Loucy (cell line): Measurements from ENCODE around the gene PRR15L.
"Not testable (repeated sequence)": the region's sequence is repeated elsewhere in the genome, so short reads cannot be mapped to it uniquely, and the experiment has no call there.

Experiments used
- H2AFZ ChIP-seq: fragments of 200-600 bp; sonication (generic); 2 replicates; pipeline ENCODE4 v1.6.0; 2016; ENCODE audit warnings: antibody characterized with exemption, mild to moderate bottlenecking, low read length, moderate library complexity
- H3F3A ChIP-seq: fragments of 200-600 bp; 2 replicates; pipeline ENCODE4 v1.6.0; 2016; ENCODE audit warnings: antibody characterized with exemption, low read depth, mild to moderate bottlenecking
- H3K27me3 ChIP-seq: fragments of 200-600 bp; sonication (generic); 2 replicates; pipeline ENCODE4 v1.6.1; 2014; ENCODE audit warnings: low read length, mild to moderate bottlenecking; ENCODE audit not compliant: insufficient read depth, poor library complexity, severe bottlenecking
- H3K36me3 ChIP-seq: fragments of 200-600 bp; sonication (generic); 2 replicates; pipeline ENCODE4 v1.6.1; 2016; ENCODE audit warnings: low read length; ENCODE audit not compliant: insufficient read depth
- H3K4me1 ChIP-seq: fragments of 200-600 bp; sonication (generic); 2 replicates; pipeline ENCODE4 v1.5.1; 2014; ENCODE audit warnings: low read length, mild to moderate bottlenecking; ENCODE audit not compliant: insufficient read depth, poor library complexity, severe bottlenecking
- H3K4me2 ChIP-seq: fragments of 200-600 bp; sonication (generic); 2 replicates; pipeline ENCODE4 v1.6.0; 2014; ENCODE audit warnings: antibody characterized with exemption, low read length, low read depth, mild to moderate bottlenecking; ENCODE audit not compliant: poor library complexity, severe bottlenecking
- H3K4me3 ChIP-seq: fragments of 200-600 bp; sonication (generic); 2 replicates; pipeline ENCODE4 v1.5.1; 2014; ENCODE audit warnings: low read length, mild to moderate bottlenecking, mixed read lengths; ENCODE audit not compliant: poor library complexity, severe bottlenecking
- H3K79me2 ChIP-seq: fragments of 200-600 bp; sonication (generic); 2 replicates; pipeline ENCODE4 v1.6.1; 2014; ENCODE audit warnings: low read length; ENCODE audit not compliant: insufficient read depth
- H3K9ac ChIP-seq: fragments of 200-600 bp; sonication (generic); 2 replicates; pipeline ENCODE4 v1.6.0; 2014; ENCODE audit warnings: mild to moderate bottlenecking, low read depth, low read length, moderate library complexity; ENCODE audit not compliant: poor library complexity, severe bottlenecking
- H3K9me2 ChIP-seq: fragments of 200-600 bp; sonication (generic); replicated peaks from 2 replicates; pipeline ENCODE4 v1.6.1; 2016; ENCODE audit warnings: low read depth, low read length, mixed read lengths
- H3K9me3 ChIP-seq: fragments of 200-600 bp; sonication (generic); 2 replicates; pipeline ENCODE4 v1.6.1; 2014; ENCODE audit warnings: mild to moderate bottlenecking, antibody characterized with exemption, low read length, low read depth; ENCODE audit not compliant: insufficient read depth
- H4K20me1 ChIP-seq: fragments of 200-600 bp; sonication (generic); 2 replicates; pipeline ENCODE4 v1.6.0; 2014; ENCODE audit warnings: antibody characterized with exemption, low read length, mild to moderate bottlenecking; ENCODE audit not compliant: insufficient read depth, poor library complexity, severe bottlenecking
- EZH2phosphoT487 ChIP-seq: fragments of 200-600 bp; IDR thresholded peaks from 2 replicates; pipeline ENCODE4 v1.6.1; 2018; ENCODE audit warnings: antibody characterized with exemption, mild to moderate bottlenecking, moderate library complexity, borderline replicate concordance
- TF ChIP-seq, protein P1 (sequence below): fragments of 200-600 bp; sonication (generic); conservative IDR thresholded peaks from 2 replicates; pipeline ENCODE4 v1.5.1; 2014; ENCODE audit warnings: mild to moderate bottlenecking, antibody characterized with exemption, low read length

The PRR15L gene

DNA sequence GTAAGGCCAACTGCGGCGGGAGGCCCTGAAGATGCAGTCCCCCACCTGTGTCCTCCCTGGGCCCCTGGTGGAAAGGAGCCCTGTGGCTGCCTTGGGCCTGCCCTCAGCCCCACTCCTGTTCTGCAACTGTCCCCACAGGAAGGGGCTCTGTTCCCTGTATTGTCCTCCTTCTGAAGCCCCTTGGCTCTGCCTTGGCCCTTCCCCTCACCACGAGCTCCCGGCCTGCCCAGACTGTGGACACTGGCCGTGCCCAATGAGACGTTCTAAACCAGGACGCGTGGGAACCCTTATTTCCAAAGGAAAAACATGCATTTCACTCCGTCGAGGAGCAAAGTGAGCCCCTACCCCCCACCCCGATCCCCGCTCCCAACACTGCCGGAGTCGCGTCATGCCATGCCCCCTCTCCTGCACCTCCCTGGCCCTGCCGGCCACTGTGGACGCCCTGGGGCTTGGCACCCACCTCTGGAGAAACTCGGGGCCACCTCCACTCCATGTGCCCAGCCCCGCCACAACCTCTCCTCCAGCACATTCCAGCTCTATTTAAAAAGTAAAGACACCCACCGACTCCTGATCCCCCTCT lies 29.8 kb downstream of the PRR15L start:
- H3K4me1 ChIP-seq = no peaks in the 10 kb centered on the region
- H3F3A ChIP-seq = no peaks in the 10 kb centered on the region
- H3K4me3 ChIP-seq = no peak overlapping the region
- H2AFZ ChIP-seq = no peak overlapping the region
- peaks cover 31% of the 10 kb centered on the region; the same call in 1 of the 2 replicates for H3K36me3 ChIP-seq
- H3K4me2 ChIP-seq = no peak overlapping the region
- H3K9me3 ChIP-seq = no peaks in the 10 kb centered on the region
- no peak overlapping the region for H3K9ac ChIP-seq
- no peaks in the 10 kb centered on the region for H3K27me3 ChIP-seq
- H3K79me2 ChIP-seq = no peaks in the 10 kb centered on the region
- no peaks in the 10 kb centered on the region for H3K9me2 ChIP-seq
- TF ChIP-seq, protein P1, sequence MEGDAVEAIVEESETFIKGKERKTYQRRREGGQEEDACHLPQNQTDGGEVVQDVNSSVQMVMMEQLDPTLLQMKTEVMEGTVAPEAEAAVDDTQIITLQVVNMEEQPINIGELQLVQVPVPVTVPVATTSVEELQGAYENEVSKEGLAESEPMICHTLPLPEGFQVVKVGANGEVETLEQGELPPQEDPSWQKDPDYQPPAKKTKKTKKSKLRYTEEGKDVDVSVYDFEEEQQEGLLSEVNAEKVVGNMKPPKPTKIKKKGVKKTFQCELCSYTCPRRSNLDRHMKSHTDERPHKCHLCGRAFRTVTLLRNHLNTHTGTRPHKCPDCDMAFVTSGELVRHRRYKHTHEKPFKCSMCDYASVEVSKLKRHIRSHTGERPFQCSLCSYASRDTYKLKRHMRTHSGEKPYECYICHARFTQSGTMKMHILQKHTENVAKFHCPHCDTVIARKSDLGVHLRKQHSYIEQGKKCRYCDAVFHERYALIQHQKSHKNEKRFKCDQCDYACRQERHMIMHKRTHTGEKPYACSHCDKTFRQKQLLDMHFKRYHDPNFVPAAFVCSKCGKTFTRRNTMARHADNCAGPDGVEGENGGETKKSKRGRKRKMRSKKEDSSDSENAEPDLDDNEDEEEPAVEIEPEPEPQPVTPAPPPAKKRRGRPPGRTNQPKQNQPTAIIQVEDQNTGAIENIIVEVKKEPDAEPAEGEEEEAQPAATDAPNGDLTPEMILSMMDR = no peak
- no peak for TF ChIP-seq EZH2phosphoT487
- H4K20me1 ChIP-seq = no peaks in the 10 kb centered on the region

GRCh38 chr17:47925678-47925988 lies 32.0 kb downstream of the PRR15L start:
- H3K9ac ChIP-seq = no peak overlapping the region
- H3K4me2 ChIP-seq = no peak overlapping the region
- no peaks in the 10 kb centered on the region for H3K27me3 ChIP-seq
- no peaks in the 10 kb centered on the region for H3K79me2 ChIP-seq
- no peaks in the 10 kb centered on the region for H4K20me1 ChIP-seq
- no peaks in the 10 kb centered on the region for H3K4me1 ChIP-seq
- no peak for TF ChIP-seq EZH2phosphoT487
- TF ChIP-seq, protein P1 = no peak
- H3K4me3 ChIP-seq = no peak overlapping the region
- no peak overlapping the region for H2AFZ ChIP-seq
- H3K9me2 ChIP-seq = no peaks in the 10 kb centered on the region
- H3K9me3 ChIP-seq = no peaks in the 10 kb centered on the region
- no peaks in the 10 kb centered on the region for H3F3A ChIP-seq
- peaks cover 31% of the 10 kb centered on the region; the same call in 1 of the 2 replicates for H3K36me3 ChIP-seq

DNA sequence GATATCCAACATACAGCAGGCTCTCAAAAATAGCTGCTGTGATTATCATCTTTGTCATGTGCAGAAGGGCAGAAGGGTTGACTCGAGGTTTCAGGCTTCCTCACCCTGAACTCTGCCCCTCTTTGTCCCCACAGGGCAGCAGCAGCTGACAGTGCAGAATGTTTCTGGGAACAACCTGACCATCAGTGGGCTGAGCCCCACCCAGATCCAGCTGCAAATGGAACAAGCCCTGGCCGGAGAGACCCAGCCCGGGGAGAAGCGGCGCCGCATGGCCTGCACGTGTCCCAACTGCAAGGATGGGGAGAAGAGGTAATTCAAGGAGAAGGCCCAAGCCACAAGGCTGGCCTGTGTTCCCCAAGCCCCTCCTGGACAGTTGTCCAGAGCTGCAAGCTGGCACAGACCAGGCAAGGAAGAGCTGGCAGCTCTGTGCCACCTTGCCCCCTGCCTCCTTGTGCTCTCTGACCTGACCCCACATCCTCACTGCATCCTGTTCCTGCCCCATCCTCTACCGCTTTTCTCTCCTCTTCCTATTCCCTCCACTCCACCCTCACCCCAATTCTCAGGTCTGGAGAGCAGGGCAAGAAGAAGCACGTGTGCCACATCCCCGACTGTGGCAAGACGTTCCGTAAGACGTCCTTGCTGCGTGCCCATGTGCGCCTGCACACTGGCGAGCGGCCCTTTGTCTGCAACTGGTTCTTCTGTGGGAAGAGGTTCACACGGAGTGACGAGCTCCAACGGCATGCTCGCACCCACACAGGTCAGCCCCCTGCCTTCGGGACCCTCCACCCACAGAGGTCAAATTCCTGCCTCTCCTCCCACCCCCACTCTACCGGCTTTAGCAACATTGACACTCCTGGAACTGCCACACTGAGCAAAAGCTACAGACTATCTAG lies 32.7 kb downstream of the PRR15L start:
- Histone ChIP-seq H3K9me3 (no peaks in the 10 kb centered on the region), H3K4me1 (no peaks in the 10 kb centered on the region), H3K36me3 (peaks cover 29% of the 10 kb centered on the region; the same call in 1 of the 2 replicates), H4K20me1 (no peaks in the 10 kb centered on the region), H3K4me3 (no peak overlapping the region), H3K27me3 (no peaks in the 10 kb centered on the region), H3F3A (no peaks in the 10 kb centered on the region), H3K79me2 (no peaks in the 10 kb centered on the region), H3K4me2 (no peak overlapping the region), H3K9me2 (no peaks in the 10 kb centered on the region), H2AFZ (no peak overlapping the region), H3K9ac (no peak overlapping the region)
- TF ChIP-seq, protein P1 = no peak
- TF ChIP-seq EZH2phosphoT487 = no peak

DNA sequence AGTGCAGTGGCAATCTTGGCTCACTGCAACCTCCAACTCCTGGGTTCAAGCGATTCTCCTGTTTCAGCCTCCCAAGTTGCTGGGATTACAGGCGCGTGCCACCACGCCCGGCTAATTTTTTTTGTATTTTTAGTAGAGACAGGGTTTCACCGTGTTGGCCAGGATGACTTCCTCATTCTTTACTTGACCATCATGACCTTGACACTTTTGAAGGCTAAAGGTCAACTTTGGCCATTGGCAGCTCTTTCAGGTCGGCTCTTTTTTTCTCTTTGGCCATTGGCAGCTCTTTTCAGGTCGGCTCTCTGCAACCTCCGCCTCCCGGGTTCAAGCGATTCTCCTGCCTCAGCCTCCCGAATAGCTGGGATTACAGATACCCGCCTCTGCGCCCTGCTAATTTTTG lies 37.8 kb downstream of the PRR15L start:
- H3K79me2 ChIP-seq, H3K9me3 ChIP-seq, H3K27me3 ChIP-seq, H3K4me1 ChIP-seq, H2AFZ ChIP-seq, H3K4me2 ChIP-seq, H3F3A ChIP-seq, H3K9ac ChIP-seq, H4K20me1 ChIP-seq, H3K9me2 ChIP-seq, H3K4me3 ChIP-seq: not testable (repeated sequence)
- H3K36me3 ChIP-seq = peaks cover 28% of the 10 kb centered on the region; the same call in 1 of the 2 replicates
